Kidney (tissue), 14 donors: ENCODE data around the gene SLC35A5. TPM values are rescaled to one million over a fixed set of nuclear protein-coding genes. Genes with fewer than 3 reads are reported as not detected.

ENCODE experiments used
- DNase-seq, 5 donors: peaks; one replicate each; pipeline ENCODE4 v3.0.0-alpha.2; 2013 to 2020
- FAIRE-seq: peaks from 2 replicates; lab custom pipeline; 2012; peaks lifted over from hg19 to GRCh38; lab: Jason Lieb, UNC
- H3K27ac ChIP-seq, 2 donors: one replicate each; pipeline ENCODE4 v1.7.0; 2013; ENCODE audit warnings: low read depth in 2 of 2, low read length in 2 of 2, inconsistent platforms in 1 of 2
- H3K27me3 ChIP-seq: one replicate; pipeline ENCODE4 v1.7.1; 2013; ENCODE audit warnings: low read length, inconsistent platforms; ENCODE audit not compliant: control insufficient read depth, insufficient read depth
- H3K36me3 ChIP-seq, 3 donors: one replicate each; pipeline versions ENCODE4 v1.7.0 to v1.7.1; 2013; ENCODE audit warnings: low read length in 3 of 3, control low read depth in 1 of 3, inconsistent platforms in 1 of 3; ENCODE audit not compliant: insufficient read depth in 3 of 3, control insufficient read depth in 2 of 3
- H3K4me1 ChIP-seq, 3 donors: one replicate each; pipeline versions ENCODE4 v1.7.0 to v1.7.1; 2013; ENCODE audit warnings: low read length in 3 of 3, inconsistent platforms in 1 of 3, low read depth in 1 of 3; ENCODE audit not compliant: control insufficient read depth in 2 of 3, insufficient read depth in 2 of 3
- H3K4me3 ChIP-seq, 3 donors: one replicate each; pipeline versions ENCODE4 v1.7.0 to v1.8.1; 2013; ENCODE audit warnings: low read length in 3 of 3, control low read depth in 1 of 3, inconsistent platforms in 1 of 3
- H3K9ac ChIP-seq, 3 donors: one replicate each; pipeline versions ENCODE4 v1.7.0 to v1.7.1; 2013; ENCODE audit warnings: low read length in 3 of 3, control low read depth in 1 of 3, inconsistent platforms in 1 of 3
- H3K9me3 ChIP-seq, 3 donors: one replicate each; pipeline versions ENCODE4 v1.7.0 to v1.7.1; 2013; ENCODE audit warnings: low read length in 3 of 3, control low read depth in 1 of 3, inconsistent platforms in 1 of 3; ENCODE audit not compliant: control insufficient read depth in 2 of 3, insufficient read depth in 1 of 3
- intact Hi-C: fragments of 100-400 bp; cut with DNase I; formaldehyde crosslinking; loops from one replicate; pipeline ENCODE4 v1.11.1; 2022
- polyA plus RNA-seq: library from polyadenylated mRNA; stranded (reverse); fragments of 350-450 nt; fragmentation: Illumina TruSeq; extraction: RNeasy Lipid Tissue Mini Kit (QIAGEN cat#74804); gene quantifications from one replicate; pipeline ENCODE4 v1.2.3, GENCODE V29; 2014; ENCODE audit warnings: low read depth, low replicate concordance; ENCODE audit not compliant: insufficient read depth
- total RNA-seq: library from RNA; stranded (reverse); fragmentation: NEBNext Ultra II Directional; extraction: Animal tissue kit (Norgen Biotek cat#: 25700); gene quantifications from one replicate; pipeline ENCODE4 v1.2.1, GENCODE V29; 2021
- TF ChIP-seq, protein P1 (sequence below): IDR thresholded peaks from 3 replicates; pipeline ENCODE4 v1.5.1; 2012; ENCODE audit warnings: mild to moderate bottlenecking, moderate library complexity, borderline replicate concordance; ENCODE audit not compliant: insufficient read depth; ENCODE audit errors: extremely low read depth
- donor health status: control.
- donor health status: control.
- donor health status: control.
- donor health status: control.
- donor health status: control.
- donor health status: DM: yes; HTN: yes; CAD: no.
- donor health status: Normal renal cell carcinoma (clear cell type).

The SLC35A5 gene
- total and polyA plus RNA-seq, 2 donors from 2014 or later: 22.5 to 38.6 TPM

DNA sequence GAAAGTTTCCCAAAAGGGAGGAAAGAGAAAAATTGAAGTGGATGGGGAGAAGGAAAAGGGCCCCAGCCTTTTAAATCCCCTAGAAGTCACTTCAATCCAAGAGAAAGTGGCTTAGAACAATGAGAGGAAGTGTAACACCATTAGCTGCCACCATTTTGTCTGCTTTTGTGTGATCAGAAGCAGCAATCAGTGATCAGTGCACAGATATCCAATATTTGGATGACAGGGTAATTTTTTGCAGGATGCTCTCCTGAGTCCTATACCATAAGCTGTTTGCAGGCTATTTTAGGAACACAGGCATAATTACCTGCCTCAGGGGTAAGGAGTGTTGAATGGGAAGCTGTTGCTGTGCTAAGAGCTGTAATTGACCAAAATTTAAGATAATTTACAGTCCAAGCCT lies 31.4 kb downstream of the SLC35A5 start:
- DNase-seq (no peak), FAIRE-seq (no peak)
- H3K27me3 ChIP-seq: no peaks in the 10 kb centered on the region
- H3K4me1 ChIP-seq: no peaks in the 10 kb centered on the region
- intact Hi-C loops: no loop called here
- TF ChIP-seq, protein P1, sequence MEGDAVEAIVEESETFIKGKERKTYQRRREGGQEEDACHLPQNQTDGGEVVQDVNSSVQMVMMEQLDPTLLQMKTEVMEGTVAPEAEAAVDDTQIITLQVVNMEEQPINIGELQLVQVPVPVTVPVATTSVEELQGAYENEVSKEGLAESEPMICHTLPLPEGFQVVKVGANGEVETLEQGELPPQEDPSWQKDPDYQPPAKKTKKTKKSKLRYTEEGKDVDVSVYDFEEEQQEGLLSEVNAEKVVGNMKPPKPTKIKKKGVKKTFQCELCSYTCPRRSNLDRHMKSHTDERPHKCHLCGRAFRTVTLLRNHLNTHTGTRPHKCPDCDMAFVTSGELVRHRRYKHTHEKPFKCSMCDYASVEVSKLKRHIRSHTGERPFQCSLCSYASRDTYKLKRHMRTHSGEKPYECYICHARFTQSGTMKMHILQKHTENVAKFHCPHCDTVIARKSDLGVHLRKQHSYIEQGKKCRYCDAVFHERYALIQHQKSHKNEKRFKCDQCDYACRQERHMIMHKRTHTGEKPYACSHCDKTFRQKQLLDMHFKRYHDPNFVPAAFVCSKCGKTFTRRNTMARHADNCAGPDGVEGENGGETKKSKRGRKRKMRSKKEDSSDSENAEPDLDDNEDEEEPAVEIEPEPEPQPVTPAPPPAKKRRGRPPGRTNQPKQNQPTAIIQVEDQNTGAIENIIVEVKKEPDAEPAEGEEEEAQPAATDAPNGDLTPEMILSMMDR: no peak
- no peaks in the 10 kb centered on the region for H3K9me3 ChIP-seq
- no peak overlapping the region for H3K4me3 ChIP-seq
- H3K27ac ChIP-seq: no peak overlapping the region
- H3K36me3 ChIP-seq: peaks cover 0 to 7% (median 4%) of the 10 kb centered on the region in 3 donors
- H3K9ac ChIP-seq: no peak overlapping the region

DNA sequence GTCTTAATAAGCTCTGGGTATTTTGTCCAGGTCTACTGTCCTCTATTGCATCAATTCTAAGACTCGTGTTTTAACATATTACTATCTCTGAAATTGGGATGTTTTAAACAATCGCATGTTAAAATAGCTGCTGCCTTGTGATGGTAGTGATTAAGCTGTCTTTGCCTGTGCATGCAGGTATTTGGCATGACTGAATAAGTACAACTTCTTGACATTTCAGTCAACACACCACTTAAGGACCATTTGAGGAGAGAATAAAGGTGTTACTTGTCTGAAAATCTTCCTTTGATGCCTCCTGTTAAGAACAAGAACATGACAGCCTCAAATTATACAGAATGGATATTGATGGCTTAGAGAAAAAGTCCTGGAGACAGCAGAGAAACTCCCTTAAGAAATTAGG lies 33.0 kb downstream of the SLC35A5 start:
- DNase-seq (no peak), FAIRE-seq (no peak)
- Histone ChIP-seq H3K27me3 (no peaks in the 10 kb centered on the region), H3K9ac (no peak overlapping the region), H3K27ac (no peak overlapping the region), H3K36me3 (peaks cover 0 to 7% (median 4%) of the 10 kb centered on the region in 3 donors), H3K4me3 (no peak overlapping the region), H3K9me3 (no peaks in the 10 kb centered on the region), H3K4me1 (no peaks in the 10 kb centered on the region)
- intact Hi-C loops: no loop called here
- TF ChIP-seq, protein P1: no peak

DNA sequence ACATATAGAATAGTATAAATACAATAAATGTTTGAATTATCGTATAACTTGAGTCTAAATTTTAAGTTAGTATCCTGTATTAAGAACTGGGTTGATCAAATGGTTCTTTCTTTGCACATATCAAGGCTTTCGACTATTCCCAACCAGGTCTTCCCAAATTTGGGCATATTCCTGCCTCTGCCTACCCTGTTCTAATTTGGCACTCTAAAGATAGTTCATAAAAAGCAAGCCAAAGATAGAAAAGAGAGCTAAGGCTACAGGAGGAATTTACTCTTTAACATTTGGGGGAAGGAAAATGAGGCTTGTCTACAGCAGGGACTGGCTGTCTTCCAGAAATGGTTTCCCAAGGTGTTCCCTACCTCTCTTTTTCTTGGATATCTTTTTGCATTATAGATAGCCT lies 36.1 kb downstream of the SLC35A5 start:
- no peak overlapping the region for H3K27ac ChIP-seq
- no peak overlapping the region for H3K9ac ChIP-seq
- FAIRE-seq (no peak), DNase-seq (no peak)
- no peak overlapping the region for H3K4me3 ChIP-seq
- H3K27me3 ChIP-seq: no peaks in the 10 kb centered on the region
- H3K4me1 ChIP-seq: no peaks in the 10 kb centered on the region
- TF ChIP-seq, protein P1: no peak
- intact Hi-C loops: no loop called here
- peaks cover 0 to 5% (median 4%) of the 10 kb centered on the region in 3 donors for H3K36me3 ChIP-seq
- no peaks in the 10 kb centered on the region for H3K9me3 ChIP-seq

DNA sequence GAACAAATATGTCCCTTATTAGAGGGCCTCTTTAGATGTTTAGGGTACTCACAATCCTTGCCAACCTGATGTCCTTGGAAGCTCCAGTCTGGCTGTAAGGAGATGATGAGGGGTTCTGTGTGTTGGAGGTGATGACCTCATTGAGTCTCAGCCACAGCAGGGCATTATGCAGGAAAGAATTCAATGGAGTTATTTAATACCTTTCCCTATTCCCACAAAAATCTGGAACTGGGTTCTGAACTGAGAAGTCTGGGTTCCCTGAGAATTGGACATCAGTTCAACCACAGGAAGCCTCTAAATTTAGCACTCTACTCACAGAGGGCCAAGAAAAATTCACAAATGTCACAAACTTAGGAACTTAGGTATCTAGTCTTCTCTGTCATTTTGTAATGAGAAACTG lies 36.9 kb downstream of the SLC35A5 start:
- H3K27me3 ChIP-seq: no peaks in the 10 kb centered on the region
- H3K27ac ChIP-seq: no peak overlapping the region
- no peaks in the 10 kb centered on the region for H3K9me3 ChIP-seq
- no peaks in the 10 kb centered on the region for H3K36me3 ChIP-seq
- TF ChIP-seq, protein P1: no peak
- no peak overlapping the region for H3K9ac ChIP-seq
- FAIRE-seq: no peak
- H3K4me3 ChIP-seq: no peak overlapping the region
- intact Hi-C loops: no loop called here
- DNase-seq: no peak
- H3K4me1 ChIP-seq: no peaks in the 10 kb centered on the region
